Stimulated activated CD8-positive, alpha-beta memory T cell treated with anti-CD3 and anti-CD28 coated beads, Interleukin-4, amount 100 ng/mL, for 24 hours (primary cell): Measurements from ENCODE around the gene OR52M1.
"Not testable (repeated sequence)": the region's sequence is repeated elsewhere in the genome, so short reads cannot be mapped to it uniquely, and the experiment has no call there.

ENCODE experiments used
- DNase-seq: peaks from one replicate; pipeline ENCODE4 v3.0.0-alpha.2; 2020; ENCODE audit warnings: low read depth

The OR52M1 gene

GRCh38 chr11:4544891-4545290, at the start of gene OR52M1:
Gene OR52M1, plus strand, starts transcription at chr11:4545191. Its CDS starts 0 bp downstream, at chr11:4545191.
- no peak for DNase-seq

GRCh38 chr11:4495487-4495886, 49.5 kb upstream of the OR52M1 start:
- no peak for DNase-seq

GRCh38 chr11:4495986-4496385, 49.0 kb upstream of the OR52M1 start:
- DNase-seq: no peak

DNA sequence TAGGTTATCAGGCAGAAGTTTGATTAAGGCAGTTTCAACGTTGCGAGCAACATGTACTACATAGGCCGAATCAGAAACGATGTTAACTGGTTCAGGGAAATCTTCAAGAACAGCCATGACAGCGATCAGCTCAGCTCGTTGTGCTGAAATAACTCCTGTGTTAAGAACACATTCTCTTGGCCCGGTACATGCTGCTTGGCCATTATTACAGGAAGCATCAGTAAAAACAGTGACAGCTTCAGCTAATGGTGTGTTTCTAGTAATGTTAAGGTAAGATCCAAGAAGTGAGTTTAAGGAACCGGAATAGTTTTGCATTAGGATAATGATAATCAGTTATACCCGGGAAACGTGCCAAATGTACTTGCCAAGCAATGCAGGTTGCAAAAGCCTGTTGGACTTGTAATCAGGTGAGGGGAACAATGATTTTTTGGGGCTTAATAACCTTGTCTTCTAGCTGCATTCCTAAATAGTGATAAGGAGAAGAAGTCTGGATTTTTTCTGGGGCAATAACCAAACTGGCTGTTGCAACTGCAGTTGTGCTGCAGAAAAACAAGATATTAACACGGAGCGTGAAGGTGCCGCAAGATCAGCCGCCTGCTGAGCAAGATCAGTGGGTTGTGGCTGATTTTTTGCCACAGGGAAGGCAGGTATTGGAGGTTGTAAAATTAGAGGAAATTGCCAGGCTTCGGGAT, 48.3 kb upstream of the OR52M1 start:
- no peak for DNase-seq

DNA sequence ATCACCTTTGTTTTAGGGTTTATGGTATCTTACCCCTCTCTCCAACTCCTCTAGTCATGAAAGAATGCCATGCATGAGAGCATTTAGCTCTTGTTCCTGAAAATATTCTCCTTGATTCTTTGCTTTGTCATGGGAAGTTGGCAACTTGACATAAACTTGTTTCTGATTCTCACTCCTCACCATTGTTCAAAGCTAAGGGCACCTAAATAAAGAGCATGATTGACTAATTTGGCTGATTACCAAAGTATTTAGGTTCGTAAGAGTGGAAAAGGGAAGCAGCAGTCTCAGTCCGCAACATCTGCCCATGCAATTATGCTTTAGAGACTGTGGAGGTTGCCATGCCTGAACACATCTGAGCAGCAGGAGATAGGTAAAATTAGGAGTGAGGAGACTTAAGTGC, 36.1 kb upstream of the OR52M1 start:
- DNase-seq: no peak

DNA sequence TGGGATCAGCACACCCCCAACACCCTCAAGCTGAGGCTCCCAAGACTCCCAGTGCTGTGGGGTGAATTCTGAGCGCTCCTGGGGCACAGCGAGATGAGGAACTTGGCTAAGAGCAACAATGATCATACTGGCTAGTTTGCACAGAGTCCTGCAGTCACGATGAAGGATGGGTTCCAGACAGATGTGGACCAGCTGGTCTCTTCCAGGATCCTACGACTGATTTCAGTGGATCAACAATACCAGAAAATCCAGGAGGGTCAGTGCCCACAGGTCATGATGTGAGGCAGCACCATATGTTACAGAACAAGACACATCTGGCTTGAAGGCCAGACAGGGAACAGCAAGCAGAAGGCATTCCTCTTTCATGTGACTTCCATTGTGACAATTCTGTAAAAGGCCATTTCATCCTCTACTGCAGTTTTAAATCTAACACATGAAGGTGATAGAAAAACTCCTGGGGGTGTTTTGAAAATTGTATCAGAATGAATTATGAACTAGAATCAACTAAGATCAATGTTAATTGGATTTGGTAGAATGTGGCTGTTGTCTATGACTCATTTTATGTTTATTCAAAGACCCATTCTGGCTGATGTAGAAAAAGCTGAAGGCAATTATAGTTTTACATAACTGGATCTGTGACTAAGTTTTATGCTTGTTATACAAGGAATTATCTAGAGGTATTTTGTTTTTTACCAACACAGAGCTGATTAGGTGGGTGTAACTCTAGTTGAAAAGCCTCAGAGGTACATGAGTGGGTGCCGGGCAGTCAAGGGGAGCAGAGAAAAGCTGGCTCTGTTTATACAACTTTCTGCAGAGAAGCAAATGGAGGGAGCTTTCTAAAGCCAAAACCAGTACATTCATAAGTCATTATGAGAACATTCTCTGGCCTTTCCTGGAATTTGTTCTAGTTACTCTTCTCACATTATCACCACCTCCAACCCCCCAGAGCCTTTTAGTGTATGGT, 33.4 kb upstream of the OR52M1 start:
- DNase-seq: no peak

DNA sequence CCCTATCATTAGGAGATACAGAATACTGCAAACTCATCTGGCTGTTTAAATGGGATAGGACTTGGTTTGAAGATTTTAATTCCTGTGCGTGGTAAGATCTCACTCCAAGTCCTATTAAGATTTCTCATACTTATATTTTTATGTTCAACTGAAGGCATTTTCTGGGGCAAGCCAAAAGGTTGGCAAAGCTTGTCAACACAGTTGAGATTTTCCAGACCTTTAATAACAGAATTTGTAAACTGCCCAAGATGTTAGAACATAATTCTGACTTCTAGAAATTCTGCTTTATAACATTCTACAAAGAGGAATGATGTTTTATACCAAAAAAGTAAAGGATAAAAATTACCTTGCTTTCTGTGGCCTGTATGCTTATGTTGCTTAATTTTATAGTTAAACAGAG, 30.8 kb upstream of the OR52M1 start:
- no peak for DNase-seq

DNA sequence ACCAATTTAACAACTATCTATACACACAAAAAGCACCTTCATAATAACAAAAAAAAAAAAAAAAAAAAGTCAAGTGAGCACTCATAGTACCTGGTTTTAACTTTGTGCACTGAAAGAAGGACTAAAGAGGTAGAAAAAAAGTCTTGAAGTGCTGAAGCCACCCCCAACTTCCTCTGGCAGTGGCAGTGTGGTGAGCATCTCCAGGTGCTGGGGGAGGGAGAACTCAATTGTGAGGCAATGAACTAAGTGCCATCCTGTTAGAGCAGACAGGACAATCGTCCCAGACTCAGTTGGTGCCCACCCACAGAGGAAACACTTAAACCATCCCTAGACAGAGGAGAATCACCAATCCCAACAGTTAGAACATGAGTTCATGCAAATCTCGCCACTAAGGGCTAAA, 22.7 kb upstream of the OR52M1 start:
- DNase-seq: no peak

- DNase-seq: no peak
These were observed 22.2 kb upstream of the OR52M1 start for GRCh38 chr11:4522752-4523151.

DNA sequence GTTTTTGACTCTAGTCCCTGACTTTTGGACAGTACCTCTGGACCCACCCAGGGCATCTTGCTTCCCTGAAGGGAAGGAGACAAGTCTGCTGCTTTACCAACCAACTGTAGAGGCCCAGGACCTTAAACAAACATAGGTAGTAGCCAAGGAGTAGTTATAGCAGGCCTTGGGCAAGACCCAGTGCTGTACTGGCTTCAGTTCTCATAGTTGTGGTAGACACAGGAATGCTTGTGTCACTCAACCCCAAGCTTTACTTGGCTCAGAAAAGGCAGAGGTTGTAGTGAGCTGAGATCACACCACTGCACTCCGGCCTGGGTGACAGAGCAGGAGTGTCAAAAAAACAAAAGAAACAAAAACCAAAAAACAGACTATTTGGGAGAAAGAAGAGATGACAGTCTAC, 21.3 kb upstream of the OR52M1 start:
- no peak for DNase-seq

GRCh38 chr11:4527926-4528325, 17.1 kb upstream of the OR52M1 start:
- DNase-seq: no peak

GRCh38 chr11:4531686-4532085, 13.3 kb upstream of the OR52M1 start:
- not testable (repeated sequence) for DNase-seq

DNA sequence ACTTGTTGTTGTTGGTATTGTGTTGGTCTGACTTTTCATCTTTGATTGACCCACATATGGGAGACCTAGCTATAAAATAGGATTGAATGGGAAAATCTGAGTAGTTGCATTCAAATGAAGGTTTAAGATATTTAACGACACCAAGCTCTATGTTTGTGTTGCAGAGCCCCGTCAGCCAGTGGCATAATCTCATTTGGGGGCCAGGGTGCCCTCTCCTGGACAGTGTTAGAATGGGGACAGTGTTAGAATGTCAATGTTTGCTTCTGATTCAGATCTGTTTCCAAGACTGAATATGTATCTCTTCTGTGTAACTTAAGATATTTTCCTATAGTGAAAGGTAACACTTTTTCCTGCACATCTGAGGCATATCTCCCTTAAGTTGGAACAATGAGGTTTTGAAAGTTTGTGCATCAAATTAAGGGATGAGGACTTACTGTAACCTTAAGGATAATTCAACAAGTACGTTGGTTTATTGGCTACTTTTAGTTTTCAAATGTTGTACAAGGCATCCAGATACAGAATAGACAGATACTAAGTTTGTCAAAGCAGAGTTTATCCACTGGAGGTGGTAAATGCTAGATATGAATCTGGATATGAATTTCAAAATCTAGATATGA, 5.3 kb upstream of the OR52M1 start:
- peak; percentile 45 for DNase-seq

GRCh38 chr11:4541071-4541470, 3.9 kb upstream of the OR52M1 start:
- no peak for DNase-seq

DNA sequence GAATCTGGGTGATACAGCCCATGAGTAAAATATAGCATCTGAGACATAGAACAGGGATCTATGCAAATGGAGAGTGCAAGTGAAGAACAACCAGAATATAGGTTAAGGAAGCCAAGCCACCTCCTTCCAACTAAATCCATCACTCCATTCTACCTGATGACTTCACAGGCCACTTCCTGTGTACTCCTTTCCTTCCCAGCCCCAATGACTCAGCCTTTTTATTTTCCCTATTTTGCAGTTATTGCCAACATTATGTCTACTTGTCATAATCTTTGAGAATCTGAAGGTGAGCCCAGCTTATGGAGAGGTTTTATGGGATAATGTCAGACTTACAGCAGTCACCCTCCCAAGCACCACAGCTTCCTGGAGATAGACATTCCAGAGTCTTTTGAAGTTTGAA, 1.4 kb upstream of the OR52M1 start:
- no peak for DNase-seq

DNA sequence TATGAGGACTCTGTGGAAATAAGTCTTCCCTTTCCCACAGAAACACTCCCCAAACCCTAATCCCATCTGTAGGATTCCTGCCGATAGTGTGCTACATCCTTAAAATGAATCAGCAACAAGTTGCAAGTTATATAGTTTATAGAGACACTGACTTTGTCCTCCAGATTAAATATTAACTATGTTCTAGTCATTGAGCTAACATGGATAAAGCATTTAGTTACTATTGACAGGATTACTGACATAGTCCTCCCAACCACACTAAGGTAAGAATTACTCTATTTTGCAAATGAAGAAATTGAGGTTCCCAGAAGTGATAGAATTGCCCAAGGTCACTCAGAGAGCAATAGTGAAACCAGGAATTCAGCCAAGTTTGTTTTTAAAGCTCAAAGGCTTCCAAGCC, 1.9 kb downstream of the OR52M1 start:
- no peak for DNase-seq

DNA sequence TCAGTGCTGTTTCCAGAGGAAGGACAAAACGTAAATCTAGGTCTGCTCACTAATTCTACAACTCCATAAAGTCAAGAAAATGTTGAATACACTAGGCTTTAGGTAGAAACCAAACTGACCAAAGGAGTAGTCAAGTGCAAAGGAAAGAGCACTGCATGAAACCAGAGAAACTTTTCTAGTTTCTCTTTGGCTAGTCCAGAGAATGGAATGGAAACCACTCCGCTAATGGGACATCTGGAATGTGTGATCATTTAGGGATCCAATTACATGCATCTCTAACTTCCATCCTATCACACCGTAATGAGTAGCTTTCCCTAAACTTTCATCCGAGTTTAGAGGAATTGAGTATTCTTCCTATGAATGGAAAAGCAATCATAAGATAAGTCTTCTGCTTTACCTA, 2.4 kb downstream of the OR52M1 start:
- no peak for DNase-seq

DNA sequence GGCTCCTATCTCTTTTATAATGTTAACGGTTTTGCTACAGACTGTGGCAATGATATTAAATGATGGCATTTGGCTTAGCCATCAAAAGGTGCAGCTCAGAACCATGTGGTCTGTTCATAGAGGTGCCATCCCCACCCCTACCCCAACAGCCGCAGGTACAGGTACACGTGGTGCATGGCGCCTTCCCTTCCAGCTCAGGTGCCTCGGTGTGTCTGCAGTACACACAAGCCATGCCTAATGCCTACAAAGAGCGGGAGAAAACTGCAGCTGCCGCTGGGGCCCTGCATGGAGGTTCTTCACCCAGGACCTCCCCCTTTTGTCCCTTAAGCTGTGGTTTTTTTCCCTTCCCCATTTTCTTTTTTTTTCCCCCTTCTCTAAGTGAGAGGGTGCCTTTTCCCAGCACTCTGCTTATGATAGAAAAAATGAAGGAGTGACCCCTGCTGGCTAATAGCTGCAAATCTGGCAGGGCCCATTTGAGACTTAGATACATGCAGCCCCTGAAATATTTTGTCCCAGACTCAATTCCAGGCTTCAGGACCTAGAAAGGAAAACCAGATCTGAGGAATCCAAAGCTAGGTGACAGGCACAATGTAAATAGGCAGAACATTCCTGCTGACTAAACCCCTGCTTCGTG, 6.5 kb downstream of the OR52M1 start:
- DNase-seq: no peak

DNA sequence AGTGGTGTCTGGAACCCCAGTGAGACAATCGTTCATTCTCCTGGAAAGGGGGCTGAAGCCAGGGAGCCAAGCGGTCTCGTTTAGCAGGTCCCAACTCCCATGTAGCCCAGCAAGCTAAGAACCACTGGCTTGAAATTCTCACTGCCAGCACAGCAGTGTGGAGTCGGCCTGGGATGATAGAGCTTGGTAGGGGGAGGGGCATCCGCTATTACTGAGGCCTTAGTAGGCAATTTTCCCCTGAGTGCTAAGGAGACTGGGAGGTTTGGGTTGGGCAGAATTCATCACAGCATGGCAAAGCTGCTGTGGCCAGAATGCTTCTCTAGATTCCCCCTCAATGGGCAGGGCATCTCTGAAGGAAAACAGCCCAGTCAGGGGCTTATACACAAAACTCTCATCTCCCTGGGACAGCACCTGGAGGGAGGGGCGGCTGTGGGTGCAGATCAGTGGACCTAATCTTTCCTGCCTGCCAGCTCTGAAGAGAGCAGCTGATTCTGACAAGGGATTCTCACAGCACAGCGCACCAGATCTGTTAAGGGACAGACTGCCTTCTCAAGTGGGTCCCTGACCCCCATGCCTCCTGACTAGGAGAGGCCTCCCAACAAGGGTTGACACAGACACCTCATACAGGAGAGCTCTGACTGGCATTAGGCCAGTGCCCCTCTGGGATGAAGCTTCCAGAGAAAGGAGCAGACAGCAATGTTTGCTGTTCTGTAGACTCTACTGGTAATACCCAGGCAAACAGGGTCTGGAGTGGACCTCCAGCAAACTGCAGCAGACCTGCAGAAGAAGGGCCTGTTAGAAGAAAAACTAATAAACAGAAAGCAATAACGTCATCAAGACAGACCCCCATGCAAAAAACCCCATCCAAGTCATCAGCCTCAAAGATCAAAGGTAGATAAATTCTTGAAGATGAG, 14.8 kb downstream of the OR52M1 start:
- DNase-seq: no peak

- DNase-seq: no peak
These were observed 15.5 kb downstream of the OR52M1 start for GRCh38 chr11:4560467-4560866.

GRCh38 chr11:4565371-4565770, 20.4 kb downstream of the OR52M1 start:
- no peak for DNase-seq
